GM23338 (cell line): ENCODE measurements around the gene MCM3AP. TPM values are rescaled to one million over a fixed set of nuclear protein-coding genes. Genes with fewer than 3 reads are reported as not detected.

Experiments used
- ATAC-seq: fragments of 200-7000 bp; cut with Tn5 transposase; 3 replicates; pipeline ENCODE4 v1.9.1; 2020
- DNase-seq: peaks from one replicate; pipeline ENCODE4 v3.0.0-alpha.2; 2015; ENCODE audit warnings: low spot score
- H2AFZ ChIP-seq: fragments of 200-600 bp; sonication (generic); 2 replicates; pipeline ENCODE4 v1.8.0; 2016; ENCODE audit warnings: antibody characterized with exemption, mild to moderate bottlenecking, moderate library complexity
- H3F3A ChIP-seq: fragments of 200-600 bp; sonication (generic); replicated peaks from 2 replicates; pipeline ENCODE4 v1.8.0; 2017; ENCODE audit warnings: antibody characterized with exemption, mixed run types, low read depth
- H3K27ac ChIP-seq: fragments of 200-600 bp; sonication (generic); 2 replicates; pipeline ENCODE4 v1.6.1; 2016; ENCODE audit warnings: low read depth
- H3K27me3 ChIP-seq: fragments of 200-600 bp; sonication (generic); 2 replicates; pipeline ENCODE4 v1.8.0; 2016; ENCODE audit warnings: mild to moderate bottlenecking, mixed run types, moderate library complexity; ENCODE audit not compliant: insufficient read depth
- H3K36me3 ChIP-seq: fragments of 200-600 bp; sonication (generic); 2 replicates; pipeline ENCODE4 v1.8.0; 2016; ENCODE audit warnings: mild to moderate bottlenecking; ENCODE audit not compliant: insufficient read depth
- H3K4me1 ChIP-seq: fragments of 200-600 bp; sonication (generic); 2 replicates; pipeline ENCODE4 v1.8.0; 2016; ENCODE audit warnings: mild to moderate bottlenecking, moderate library complexity; ENCODE audit not compliant: insufficient read depth
- H3K4me2 ChIP-seq: fragments of 200-600 bp; sonication (generic); 2 replicates; pipeline ENCODE4 v1.7.1; 2017; ENCODE audit warnings: mixed run types
- H3K4me3 ChIP-seq: fragments of 200-600 bp; sonication (generic); 2 replicates; pipeline ENCODE4 v1.6.1; 2016; ENCODE audit warnings: mixed run types
- H3K79me2 ChIP-seq: fragments of 200-600 bp; sonication (generic); replicated peaks from 2 replicates; pipeline ENCODE4 v1.8.0; 2017; ENCODE audit warnings: mild to moderate bottlenecking; ENCODE audit not compliant: insufficient read depth
- H3K9me2 ChIP-seq: fragments of 200-600 bp; sonication (generic); 2 replicates; pipeline ENCODE4 v1.8.0; 2017; ENCODE audit not compliant: insufficient read depth
- H4K20me1 ChIP-seq: fragments of 200-600 bp; sonication (generic); replicated peaks from 2 replicates; pipeline ENCODE4 v1.8.0; 2017; ENCODE audit warnings: mild to moderate bottlenecking; ENCODE audit not compliant: insufficient read depth
- H3K27ac Mint-ChIP-seq: 2 replicates; pipeline ENCODE4 v1.8.0; 2020; ENCODE audit warnings: inconsistent platforms, mild to moderate bottlenecking, moderate library complexity, mixed read lengths
- H3K27me3 Mint-ChIP-seq: 3 replicates; pipeline ENCODE4 v1.8.0; 2022; ENCODE audit warnings: low read depth, mild to moderate bottlenecking, moderate library complexity, mixed read lengths, inconsistent platforms; ENCODE audit not compliant: insufficient read depth, poor library complexity
- H3K36me3 Mint-ChIP-seq: 3 replicates; pipeline ENCODE4 v1.8.0; 2021; ENCODE audit warnings: low read depth, mild to moderate bottlenecking, inconsistent platforms, moderate library complexity, mixed read lengths
- H3K4me1 Mint-ChIP-seq: 3 replicates; pipeline ENCODE4 v1.8.0; 2020; ENCODE audit warnings: mild to moderate bottlenecking, inconsistent platforms, mixed read lengths
- H3K4me3 Mint-ChIP-seq: 3 replicates; pipeline ENCODE4 v1.8.0; 2021; ENCODE audit warnings: moderate library complexity, mild to moderate bottlenecking, inconsistent platforms, mixed read lengths
- H3K9me3 Mint-ChIP-seq: 3 replicates; pipeline ENCODE4 v1.8.0; 2020; ENCODE audit warnings: moderate library complexity, mild to moderate bottlenecking, inconsistent platforms, mixed read lengths
- CREB1 ChIP-seq: fragments of 250-450 bp; sonication (Bioruptor Pico); IDR thresholded peaks from 2 replicates; pipeline ENCODE4 v1.5.0; 2020; ENCODE audit warnings: low read depth, mild to moderate bottlenecking, moderate library complexity
- EZH2 ChIP-seq: fragments of 200-600 bp; sonication (generic); IDR thresholded peaks from one replicate; pipeline ENCODE4 v1.8.0; 2017; ENCODE audit warnings: antibody characterized with exemption, mild to moderate bottlenecking, low read depth; ENCODE audit not compliant: unreplicated experiment
- NANOG ChIP-seq: IDR thresholded peaks from 2 replicates; pipeline ENCODE4 v1.6.1; 2016; ENCODE audit warnings: antibody characterized with exemption, borderline replicate concordance
- POLR2AphosphoS5 ChIP-seq: IDR thresholded peaks from 2 replicates; pipeline ENCODE4 v1.6.1; 2016; ENCODE audit warnings: antibody characterized with exemption, low read depth
- STAT1 ChIP-seq: IDR thresholded peaks from one replicate; pipeline ENCODE4 v1.6.1; 2016; ENCODE audit warnings: antibody characterized with exemption; ENCODE audit not compliant: unreplicated experiment
- ZNF114 ChIP-seq: fragments of 250-450 bp; sonication (Bioruptor Pico); IDR thresholded peaks from 2 replicates; pipeline ENCODE4 v1.5.0; 2020; ENCODE audit warnings: mild to moderate bottlenecking, moderate library complexity
- polyA plus RNA-seq: library from polyadenylated mRNA; unstranded; fragments of >200 nt; fragmentation: Nextera tagmentation; extraction: Ambion mirVana; gene quantifications from 2 replicates; pipeline ENCODE4 v1.2.1, GENCODE V29; 2016
- total RNA-seq: library from RNA; depleted of rRNA; stranded (reverse); fragments of >200 nt; shearing (Covaris generic); gene quantifications from 2 replicates; pipeline ENCODE4 v1.2.3, GENCODE V29; 2014
- TF ChIP-seq, protein P1 (sequence below), 2 experiments: fragments of 200-600 bp in 1 of 2; sonication (generic) in 1 of 2; conservative IDR thresholded peaks; 2 replicates each; pipeline versions ENCODE4 v1.5.1 to v1.6.1; 2016 to 2017; ENCODE audit warnings: antibody characterized with exemption in 2 of 2, low read depth in 2 of 2, mild to moderate bottlenecking in 2 of 2, moderate library complexity in 1 of 2

Gene MCM3AP
- total and polyA plus RNA-seq, 2 experiments from 2014 or later = 39.2 to 123 TPM

DNA sequence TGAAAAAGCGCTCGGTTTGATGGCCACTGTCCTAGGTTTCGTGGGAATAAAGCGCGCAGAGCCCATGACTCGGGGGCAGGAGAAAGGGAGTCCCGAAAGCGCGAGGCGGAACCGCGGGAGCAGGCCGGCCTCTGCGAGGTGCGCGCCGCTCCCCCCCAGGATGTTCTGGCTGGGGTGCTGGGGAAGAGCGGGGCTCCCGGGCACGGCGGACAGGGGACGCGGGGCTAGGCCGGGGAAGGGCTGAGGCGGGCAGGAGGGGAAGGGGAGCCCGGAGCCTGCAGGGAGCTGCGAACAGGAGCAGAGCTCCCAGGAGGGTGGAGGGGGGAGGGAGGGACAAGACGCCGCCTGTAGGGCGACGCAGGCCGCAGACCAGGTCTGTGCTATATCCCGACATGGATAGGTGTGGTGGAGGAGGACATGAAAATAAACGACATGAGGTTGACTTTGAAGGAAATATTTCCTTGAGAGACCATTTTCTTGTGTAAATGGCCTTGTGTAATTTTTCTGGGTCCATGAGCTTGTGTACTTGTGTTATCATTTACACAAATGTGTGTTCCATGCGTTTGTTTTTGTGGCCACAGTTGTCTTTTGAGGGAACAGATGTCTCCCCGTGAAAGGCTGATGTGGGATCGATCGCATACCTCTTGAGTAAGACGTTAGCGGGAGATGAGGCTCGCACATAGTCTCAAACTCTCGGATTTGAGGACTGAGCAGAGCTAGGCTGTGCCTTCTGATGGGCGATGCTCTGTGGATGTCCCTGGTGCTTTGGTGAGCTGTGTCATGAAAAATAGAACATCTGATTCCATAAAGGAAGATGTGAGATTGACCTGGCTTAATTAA, 39.9 kb upstream of the MCM3AP start:
- peaks cover 11% of the 10 kb centered on the region for H3K27me3 Mint-ChIP-seq
- H3K79me2 ChIP-seq = peaks cover 79% of the 10 kb centered on the region

DNA sequence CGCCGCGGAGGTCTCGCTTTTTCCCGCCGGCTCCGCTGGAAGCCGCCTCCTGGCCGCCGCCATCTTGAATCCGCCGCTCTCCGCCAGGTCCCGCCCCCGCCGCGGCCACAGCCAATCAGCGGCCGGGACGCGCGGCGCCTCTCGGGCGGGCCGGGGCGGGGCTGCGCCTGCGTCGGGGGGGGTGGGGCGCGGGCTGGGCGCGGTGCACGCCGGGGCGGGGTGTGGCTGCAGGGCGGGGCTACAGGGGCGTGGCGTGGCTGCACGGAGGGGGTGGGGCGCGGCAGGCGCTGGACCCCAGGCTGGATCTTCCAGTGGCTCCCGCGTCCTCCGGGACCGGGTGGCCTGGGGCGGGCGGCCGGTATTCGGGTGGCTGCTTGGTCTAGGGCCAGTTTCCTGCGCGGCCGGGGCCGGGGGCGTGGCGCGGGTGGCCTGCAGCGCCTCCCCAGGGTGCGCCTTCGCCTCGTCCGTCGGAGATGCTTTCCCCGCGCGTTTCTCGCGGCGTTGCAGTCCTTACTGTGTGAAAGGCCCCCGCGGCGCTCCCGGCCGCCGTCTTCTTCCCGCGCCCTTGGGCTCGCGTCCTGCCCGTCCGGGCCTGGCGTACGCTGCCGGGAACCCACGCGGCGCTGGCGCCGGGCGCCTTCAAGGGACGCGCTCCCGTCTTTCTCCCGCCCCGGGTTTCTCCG, 39.1 kb upstream of the MCM3AP start:
- peaks cover 53% of the 10 kb centered on the region for H3K36me3 Mint-ChIP-seq
- peaks cover 15% of the 10 kb centered on the region; the same call in 1 of the 2 replicates for H3K36me3 ChIP-seq
- H3K27me3 Mint-ChIP-seq = peaks cover 11% of the 10 kb centered on the region
- H3K4me1 ChIP-seq = peaks cover 25% of the 10 kb centered on the region
- no peaks in the 10 kb centered on the region for H3K27me3 ChIP-seq
- peaks cover 71% of the 10 kb centered on the region for H3K79me2 ChIP-seq
- H3K4me1 Mint-ChIP-seq = peaks cover 32% of the 10 kb centered on the region
- H3K4me3 Mint-ChIP-seq = peak overlapping the region; percentile 97
- TF ChIP-seq POLR2AphosphoS5 = peak; percentile 58; the same call in 1 of the 2 replicates
- no peak for TF ChIP-seq EZH2
- H3K4me2 ChIP-seq = peak overlapping the region; percentile 93
- H3K9me3 Mint-ChIP-seq = 0 out of 3 replicates have a peak, but pooled peaks cover 4% of the 10 kb centered on the region
- H4K20me1 ChIP-seq = peaks cover 36% of the 10 kb centered on the region
- no peak overlapping the region for H3K27ac Mint-ChIP-seq
- H3K4me3 ChIP-seq = peak overlapping the region; percentile 98
- peak; percentile 53 for ATAC-seq
- H3F3A ChIP-seq = peaks cover 19% of the 10 kb centered on the region
- peak overlapping the region; percentile 99 for H3K27ac ChIP-seq
- no peaks in the 10 kb centered on the region for H3K9me2 ChIP-seq
- peak; percentile 83 for DNase-seq
- peak overlapping the region; percentile 76 for H2AFZ ChIP-seq

More for the DNA sequence above, 39.9 kb upstream of the MCM3AP start:
- peaks cover 36% of the 10 kb centered on the region for H4K20me1 ChIP-seq
- Mint-ChIP-seq H3K27ac (peak overlapping the region; percentile 49; the same call in 1 of the 2 replicates), H3K36me3 (peaks cover 55% of the 10 kb centered on the region), H3K4me3 (peak overlapping the region; percentile 97), H3K9me3 (0 out of 3 replicates have a peak, but pooled peaks cover 4% of the 10 kb centered on the region), H3K4me1 (peaks cover 31% of the 10 kb centered on the region)
- H3K36me3 ChIP-seq = peaks cover 18% of the 10 kb centered on the region; the same call in 1 of the 2 replicates
- H2AFZ ChIP-seq = peak overlapping the region; percentile 76
- ATAC-seq (peak; percentile 67), DNase-seq (peak; percentile 81)
- peaks cover 19% of the 10 kb centered on the region for H3F3A ChIP-seq
- H3K4me2 ChIP-seq = peak overlapping the region; percentile 83
- H3K4me1 ChIP-seq = peaks cover 25% of the 10 kb centered on the region
- no peaks in the 10 kb centered on the region for H3K9me2 ChIP-seq
- H3K4me3 ChIP-seq = peak overlapping the region; percentile 94
- no peaks in the 10 kb centered on the region for H3K27me3 ChIP-seq
- no peak for TF ChIP-seq ZNF114 (CRISPR knock-in tag)
- TF ChIP-seq STAT1 = no peak
- TF ChIP-seq, protein P1, sequence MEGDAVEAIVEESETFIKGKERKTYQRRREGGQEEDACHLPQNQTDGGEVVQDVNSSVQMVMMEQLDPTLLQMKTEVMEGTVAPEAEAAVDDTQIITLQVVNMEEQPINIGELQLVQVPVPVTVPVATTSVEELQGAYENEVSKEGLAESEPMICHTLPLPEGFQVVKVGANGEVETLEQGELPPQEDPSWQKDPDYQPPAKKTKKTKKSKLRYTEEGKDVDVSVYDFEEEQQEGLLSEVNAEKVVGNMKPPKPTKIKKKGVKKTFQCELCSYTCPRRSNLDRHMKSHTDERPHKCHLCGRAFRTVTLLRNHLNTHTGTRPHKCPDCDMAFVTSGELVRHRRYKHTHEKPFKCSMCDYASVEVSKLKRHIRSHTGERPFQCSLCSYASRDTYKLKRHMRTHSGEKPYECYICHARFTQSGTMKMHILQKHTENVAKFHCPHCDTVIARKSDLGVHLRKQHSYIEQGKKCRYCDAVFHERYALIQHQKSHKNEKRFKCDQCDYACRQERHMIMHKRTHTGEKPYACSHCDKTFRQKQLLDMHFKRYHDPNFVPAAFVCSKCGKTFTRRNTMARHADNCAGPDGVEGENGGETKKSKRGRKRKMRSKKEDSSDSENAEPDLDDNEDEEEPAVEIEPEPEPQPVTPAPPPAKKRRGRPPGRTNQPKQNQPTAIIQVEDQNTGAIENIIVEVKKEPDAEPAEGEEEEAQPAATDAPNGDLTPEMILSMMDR (conservative IDR thresholded peaks at IDR 0.05; ENCODE audit: low read depth in 2 of 2) = peak; percentile 15 to 33; a peak in 2 of 4 replicates
- no peak for TF ChIP-seq NANOG
- 0 out of 2 replicates have a peak, but pooled peaks have one; percentile 26 for TF ChIP-seq CREB1
- H3K27ac ChIP-seq = peak overlapping the region; percentile 35
